DND-41 (cell line): ENCODE results near the gene SHB.

Experiments
- ATAC-seq: fragments of 200-7000 bp; cut with Tn5 transposase; 3 replicates; pipeline ENCODE4 v1.9.1; 2021; ENCODE audit warnings: low read depth; ENCODE audit not compliant: insufficient read depth
- DNase-seq: peaks from one replicate; pipeline ENCODE4 v3.0.0-alpha.2; 2020
- H2AFZ ChIP-seq: 2 replicates; pipeline ENCODE4 v1.6.0; 2012; ENCODE audit warnings: low read depth, low read length
- H3K27ac ChIP-seq: 2 replicates; pipeline ENCODE4 v1.5.1; 2012; ENCODE audit warnings: low read length, inconsistent platforms
- H3K27me3 ChIP-seq: fragments of 200-600 bp; sonication (generic); 2 replicates; pipeline ENCODE4 v1.6.0; 2012; ENCODE audit warnings: low read length, mild to moderate bottlenecking, inconsistent platforms; ENCODE audit not compliant: insufficient read depth, poor library complexity
- H3K36me3 ChIP-seq: 2 replicates; pipeline ENCODE4 v1.5.1; 2012; ENCODE audit warnings: low read length, inconsistent platforms; ENCODE audit not compliant: insufficient read depth
- H3K4me1 ChIP-seq: 2 replicates; pipeline ENCODE4 v1.5.1; 2012; ENCODE audit warnings: mild to moderate bottlenecking, low read length; ENCODE audit not compliant: insufficient read depth
- H3K4me2 ChIP-seq: 2 replicates; pipeline ENCODE4 v1.6.0; 2012; ENCODE audit warnings: mild to moderate bottlenecking, moderate library complexity, low read length, inconsistent platforms; ENCODE audit not compliant: insufficient read depth
- H3K4me3 ChIP-seq, 2 experiments: fragments of 200-600 bp in 1 of 2; shearing (Covaris generic) in 1 of 2; 2 replicates each; pipeline ENCODE4 v1.5.1; 2012 to 2016; ENCODE audit warnings: inconsistent platforms in 2 of 2, low read length in 2 of 2, mild to moderate bottlenecking in 2 of 2, low read depth in 1 of 2, moderate library complexity in 1 of 2
- H3K79me2 ChIP-seq: 2 replicates; pipeline ENCODE4 v1.6.0; 2012; ENCODE audit warnings: low read length, inconsistent platforms; ENCODE audit not compliant: insufficient read depth
- H3K9ac ChIP-seq: 2 replicates; pipeline ENCODE4 v1.6.0; 2012; ENCODE audit warnings: low read depth, mild to moderate bottlenecking, inconsistent platforms, low read length, moderate library complexity
- H3K9me3 ChIP-seq: 2 replicates; pipeline ENCODE4 v1.5.1; 2012; ENCODE audit warnings: low read length, moderate library complexity, mild to moderate bottlenecking, inconsistent platforms; ENCODE audit not compliant: insufficient read depth, severe bottlenecking
- H4K20me1 ChIP-seq: 2 replicates; pipeline ENCODE4 v1.6.0; 2012; ENCODE audit warnings: low read length; ENCODE audit not compliant: insufficient read depth
- EZH2 ChIP-seq: IDR thresholded peaks from 3 replicates; pipeline ENCODE4 v1.6.1; 2012; ENCODE audit warnings: borderline replicate concordance, low read depth, mild to moderate bottlenecking, moderate library complexity, low read length, inconsistent platforms; ENCODE audit not compliant: severe bottlenecking
- TF ChIP-seq, protein P1 (sequence below): IDR thresholded peaks from 2 replicates; pipeline ENCODE4 v1.5.1; 2012; ENCODE audit warnings: borderline replicate concordance, low read length, moderate library complexity, mild to moderate bottlenecking; ENCODE audit not compliant: poor library complexity, severe bottlenecking; ENCODE audit errors: extremely low read depth

SHB gene

DNA sequence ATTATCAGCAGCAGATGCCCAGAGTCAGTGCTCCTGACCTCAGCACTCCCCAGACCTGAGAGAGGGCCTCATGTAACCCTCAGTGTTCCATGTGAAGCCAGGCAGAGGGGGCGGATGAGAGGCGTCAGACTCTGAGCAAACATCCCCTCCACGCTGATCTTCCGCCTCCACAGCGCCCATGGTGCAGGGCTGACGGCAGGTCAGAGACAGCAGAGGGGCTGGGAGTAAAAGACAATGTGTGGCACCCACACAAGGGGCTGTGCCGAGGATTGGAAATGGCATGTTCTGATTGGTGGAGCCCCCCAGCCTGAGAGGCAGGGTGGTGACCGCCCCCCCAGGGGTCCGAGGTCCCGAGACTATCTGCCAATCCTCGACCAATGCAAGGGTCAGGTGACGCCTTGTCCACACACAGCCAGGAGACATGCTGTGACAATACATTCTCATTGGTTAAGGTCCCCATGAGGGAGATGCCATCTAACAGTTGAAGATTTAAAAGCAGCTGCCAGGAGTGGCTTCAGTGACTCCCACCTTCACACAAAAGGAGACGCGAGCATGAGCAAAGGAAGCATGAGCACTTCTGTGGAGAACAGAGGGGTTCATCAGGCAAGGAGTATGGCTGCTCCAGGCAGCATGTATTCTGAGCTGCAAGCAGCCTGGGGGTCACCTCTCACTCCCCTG lies 145.8 kb downstream of the SHB start:
- no peak overlapping the region for H3K27ac ChIP-seq
- H2AFZ ChIP-seq: no peak overlapping the region
- H3K9me3 ChIP-seq: no peaks in the 10 kb centered on the region
- DNase-seq (no peak), ATAC-seq (no peak)
- H3K27me3 ChIP-seq: no peaks in the 10 kb centered on the region
- TF ChIP-seq, protein P1, sequence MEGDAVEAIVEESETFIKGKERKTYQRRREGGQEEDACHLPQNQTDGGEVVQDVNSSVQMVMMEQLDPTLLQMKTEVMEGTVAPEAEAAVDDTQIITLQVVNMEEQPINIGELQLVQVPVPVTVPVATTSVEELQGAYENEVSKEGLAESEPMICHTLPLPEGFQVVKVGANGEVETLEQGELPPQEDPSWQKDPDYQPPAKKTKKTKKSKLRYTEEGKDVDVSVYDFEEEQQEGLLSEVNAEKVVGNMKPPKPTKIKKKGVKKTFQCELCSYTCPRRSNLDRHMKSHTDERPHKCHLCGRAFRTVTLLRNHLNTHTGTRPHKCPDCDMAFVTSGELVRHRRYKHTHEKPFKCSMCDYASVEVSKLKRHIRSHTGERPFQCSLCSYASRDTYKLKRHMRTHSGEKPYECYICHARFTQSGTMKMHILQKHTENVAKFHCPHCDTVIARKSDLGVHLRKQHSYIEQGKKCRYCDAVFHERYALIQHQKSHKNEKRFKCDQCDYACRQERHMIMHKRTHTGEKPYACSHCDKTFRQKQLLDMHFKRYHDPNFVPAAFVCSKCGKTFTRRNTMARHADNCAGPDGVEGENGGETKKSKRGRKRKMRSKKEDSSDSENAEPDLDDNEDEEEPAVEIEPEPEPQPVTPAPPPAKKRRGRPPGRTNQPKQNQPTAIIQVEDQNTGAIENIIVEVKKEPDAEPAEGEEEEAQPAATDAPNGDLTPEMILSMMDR: no peak
- TF ChIP-seq EZH2: no peak
- no peaks in the 10 kb centered on the region for H3K36me3 ChIP-seq
- no peak overlapping the region for H3K4me3 ChIP-seq
- no peaks in the 10 kb centered on the region for H3K79me2 ChIP-seq
- H3K4me1 ChIP-seq: peaks cover 7% of the 10 kb centered on the region
- no peak overlapping the region for H3K4me2 ChIP-seq
- no peaks in the 10 kb centered on the region; the same call in 1 of the 2 replicates for H4K20me1 ChIP-seq
- H3K9ac ChIP-seq: no peak overlapping the region

GRCh38 chr9:37922363-37923117 lies 146.5 kb downstream of the SHB start:
- no peak overlapping the region for H2AFZ ChIP-seq
- H3K27me3 ChIP-seq: no peaks in the 10 kb centered on the region
- no peaks in the 10 kb centered on the region for H3K9me3 ChIP-seq
- H3K4me3 ChIP-seq: no peak overlapping the region
- peaks cover 7% of the 10 kb centered on the region for H3K4me1 ChIP-seq
- no peak overlapping the region for H3K27ac ChIP-seq
- H3K79me2 ChIP-seq: no peaks in the 10 kb centered on the region
- TF ChIP-seq EZH2: no peak
- TF ChIP-seq, protein P1: no peak
- no peak overlapping the region for H3K9ac ChIP-seq
- H3K36me3 ChIP-seq: no peaks in the 10 kb centered on the region
- H4K20me1 ChIP-seq: no peaks in the 10 kb centered on the region
- ATAC-seq: no peak
- DNase-seq: no peak
- no peak overlapping the region for H3K4me2 ChIP-seq

DNA sequence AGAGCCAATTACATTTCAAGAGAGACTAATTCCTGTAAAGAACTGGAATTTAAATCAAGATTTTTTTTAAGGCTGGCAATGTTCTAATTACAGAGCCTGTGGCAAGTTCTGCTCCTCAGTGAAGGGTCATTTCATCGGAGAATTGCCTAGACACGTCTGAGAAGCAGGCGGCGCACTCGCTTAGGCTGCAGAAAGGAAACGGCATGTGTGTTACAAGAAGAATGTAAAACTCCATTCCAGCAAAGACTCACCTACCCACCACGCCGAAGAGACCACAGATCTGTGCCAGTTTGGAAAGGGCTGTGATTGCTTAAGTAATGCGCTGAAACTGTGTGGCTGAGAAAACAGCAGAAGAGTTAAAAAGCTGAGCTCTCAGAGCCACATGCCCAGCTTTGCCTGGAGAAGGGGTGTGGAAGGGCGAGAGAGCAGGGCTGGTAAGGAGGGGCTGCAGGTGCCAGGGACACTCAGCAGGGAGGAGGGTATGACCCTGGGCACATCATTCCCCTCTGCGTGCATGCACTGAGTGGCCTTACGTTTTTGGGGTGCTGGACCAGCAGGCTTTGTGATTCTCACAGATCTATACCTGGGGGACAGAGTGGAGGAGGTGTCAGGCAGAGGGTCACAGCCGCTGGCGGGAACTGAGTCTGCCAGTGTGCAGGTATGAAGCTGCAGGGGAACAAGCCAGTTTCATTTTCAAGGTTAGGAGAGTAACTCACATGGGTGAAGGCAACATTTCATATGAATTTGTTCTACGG lies 147.3 kb downstream of the SHB start:
- ATAC-seq (no peak), DNase-seq (no peak)
- no peaks in the 10 kb centered on the region for H4K20me1 ChIP-seq
- no peak overlapping the region for H3K27ac ChIP-seq
- no peaks in the 10 kb centered on the region for H3K27me3 ChIP-seq
- no peaks in the 10 kb centered on the region for H3K79me2 ChIP-seq
- H3K4me3 ChIP-seq: no peak overlapping the region
- peaks cover under 1% of the 10 kb centered on the region; the same call in 1 of the 2 replicates for H3K4me1 ChIP-seq
- no peak overlapping the region for H3K9ac ChIP-seq
- no peaks in the 10 kb centered on the region for H3K9me3 ChIP-seq
- H3K36me3 ChIP-seq: no peaks in the 10 kb centered on the region
- H3K4me2 ChIP-seq: no peak overlapping the region
- no peak for TF ChIP-seq EZH2
- TF ChIP-seq, protein P1: no peak
- H2AFZ ChIP-seq: no peak overlapping the region
